GM06990 (cell line): Measurements from ENCODE around the gene EGR2.

Experiments
- DNase-seq: peaks from one replicate; pipeline ENCODE4 v3.0.0-alpha.2; 2011; ENCODE audit not compliant: insufficient read length; ENCODE audit errors: extremely low read depth
- H3K27me3 ChIP-seq: replicated peaks from 2 replicates; pipeline ENCODE4 v1.6.0; 2011; ENCODE audit warnings: low read length; ENCODE audit not compliant: control insufficient read depth, insufficient read depth
- H3K36me3 ChIP-seq: 2 replicates; pipeline ENCODE4 v1.5.1; 2011; ENCODE audit warnings: low read length; ENCODE audit not compliant: control insufficient read depth, insufficient read depth
- H3K4me3 ChIP-seq: replicated peaks from 2 replicates; pipeline ENCODE4 v1.5.1; 2011; ENCODE audit warnings: low read depth, mild to moderate bottlenecking, control low read depth, low read length
- CTCF ChIP-seq: IDR thresholded peaks from 2 replicates; pipeline ENCODE4 v1.5.1; 2011; ENCODE audit warnings: low read length, control low read depth, mild to moderate bottlenecking, inconsistent platforms; ENCODE audit not compliant: insufficient read depth, poor library complexity, severe bottlenecking

Gene EGR2

GRCh38 chr10:62830679-62831078 is 14.5 kb upstream of the EGR2 start:
- Histone ChIP-seq H3K4me3 (no peak overlapping the region), H3K36me3 (no peaks in the 10 kb centered on the region), H3K27me3 (no peaks in the 10 kb centered on the region)
- no peak for TF ChIP-seq CTCF
- DNase-seq: no peak

- no peak overlapping the region for H3K4me3 ChIP-seq
- DNase-seq: no peak
- TF ChIP-seq CTCF: no peak
- H3K27me3 ChIP-seq: no peaks in the 10 kb centered on the region
- no peaks in the 10 kb centered on the region for H3K36me3 ChIP-seq
Observed at GRCh38 chr10:62829622-62830021, 13.5 kb upstream of the EGR2 start.

GRCh38 chr10:62826273-62826672 is 10.1 kb upstream of the EGR2 start:
- no peak for TF ChIP-seq CTCF
- H3K4me3 ChIP-seq: no peak overlapping the region
- H3K36me3 ChIP-seq: no peaks in the 10 kb centered on the region
- H3K27me3 ChIP-seq: no peaks in the 10 kb centered on the region
- no peak for DNase-seq

GRCh38 chr10:62820586-62820985 is 4.4 kb upstream of the EGR2 start:
- no peak for TF ChIP-seq CTCF
- peaks cover 1% of the 10 kb centered on the region for H3K27me3 ChIP-seq
- no peak overlapping the region for H3K4me3 ChIP-seq
- DNase-seq: no peak
- H3K36me3 ChIP-seq: no peaks in the 10 kb centered on the region

- no peak for DNase-seq
- no peak overlapping the region for H3K4me3 ChIP-seq
- TF ChIP-seq CTCF: no peak
Observed at GRCh38 chr10:62819141-62819920, 3.2 kb upstream of the EGR2 start.

GRCh38 chr10:62818426-62819011 is 2.4 kb upstream of the EGR2 start:
- peak; percentile 51 for DNase-seq
- peak overlapping the region; percentile 43 for H3K4me3 ChIP-seq
- H3K36me3 ChIP-seq: peaks cover 4% of the 10 kb centered on the region
- H3K27me3 ChIP-seq: peaks cover 1% of the 10 kb centered on the region
- TF ChIP-seq CTCF: no peak

More at GRCh38 chr10:62819141-62819920, 3.2 kb upstream of the EGR2 start:
- no peaks in the 10 kb centered on the region for H3K36me3 ChIP-seq
- H3K27me3 ChIP-seq: peaks cover 1% of the 10 kb centered on the region
